WTC11 (cell line): ENCODE results near the gene SLC25A19. TPM values are rescaled to one million over a fixed set of nuclear protein-coding genes. Genes with fewer than 3 reads are reported as not detected.

Experiments used
- ATAC-seq: fragments of 200-7000 bp; cut with Tn5 transposase; 2 replicates; pipeline ENCODE4 v1.10.0; 2021; ENCODE audit warnings: mild to moderate bottlenecking, moderate library complexity
- CTCF ChIA-PET: fragments of 300-600 bp; sonication (Branson Sonifier 250); formaldehyde crosslinking; loops from one replicate; lab custom pipeline; 2021; ENCODE audit warnings: antibody characterized with exemption; lab: Charles Lee
- POLR2A ChIA-PET: fragments of 350-600 bp; sonication (Branson Sonifier 250); formaldehyde crosslinking; loops from one replicate; lab custom pipeline; 2021; ENCODE audit warnings: antibody characterized with exemption; lab: Charles Lee
- DNase-seq: peaks from one replicate; pipeline ENCODE4 v3.0.0; 2021; ENCODE audit warnings: low spot score
- H3K27ac Mint-ChIP-seq: 2 replicates; pipeline ENCODE4 v1.8.0; 2021; ENCODE audit warnings: mixed read lengths
- H3K27me3 Mint-ChIP-seq: 2 replicates; pipeline ENCODE4 v1.8.0; 2021; ENCODE audit warnings: low read depth, mild to moderate bottlenecking, moderate library complexity, mixed read lengths
- H3K36me3 Mint-ChIP-seq: 2 replicates; pipeline ENCODE4 v1.8.0; 2021; ENCODE audit warnings: mixed read lengths
- H3K4me1 Mint-ChIP-seq: 2 replicates; pipeline ENCODE4 v1.8.0; 2022; ENCODE audit warnings: mixed read lengths
- H3K4me3 Mint-ChIP-seq: 2 replicates; pipeline ENCODE4 v1.8.0; 2021; ENCODE audit warnings: mild to moderate bottlenecking, moderate library complexity, mixed read lengths
- H3K9me3 Mint-ChIP-seq: 2 replicates; pipeline ENCODE4 v1.8.0; 2021; ENCODE audit warnings: mixed read lengths
- ARID4B ChIP-seq: sonication (generic); formaldehyde crosslinking; IDR thresholded peaks from 2 replicates; pipeline ENCODE4 v1.8.0; 2023; ENCODE audit warnings: missing genetic modification reagents, mild to moderate bottlenecking, borderline replicate concordance
- ATF1 ChIP-seq: sonication (generic); formaldehyde crosslinking; IDR thresholded peaks from 2 replicates; pipeline ENCODE4 v1.8.1; 2023; ENCODE audit warnings: mild to moderate bottlenecking, moderate library complexity, missing genetic modification reagents
- ESRRA ChIP-seq: sonication (generic); formaldehyde crosslinking; IDR thresholded peaks from 2 replicates; pipeline ENCODE4 v1.8.1; 2022; ENCODE audit warnings: mild to moderate bottlenecking, missing genetic modification reagents, borderline replicate concordance
- FOXJ3 ChIP-seq: sonication (generic); formaldehyde crosslinking; IDR thresholded peaks from 2 replicates; pipeline ENCODE4 v1.9.0; 2021; ENCODE audit warnings: missing genetic modification reagents, mild to moderate bottlenecking, borderline replicate concordance
- FOXK1 ChIP-seq: sonication (generic); formaldehyde crosslinking; IDR thresholded peaks from 2 replicates; pipeline ENCODE4 v1.8.0; 2022; ENCODE audit warnings: mild to moderate bottlenecking, moderate library complexity, missing genetic modification reagents
- FOXP1 ChIP-seq: sonication (generic); formaldehyde crosslinking; IDR thresholded peaks from 2 replicates; pipeline ENCODE4 v1.8.0; 2022; ENCODE audit warnings: missing genetic modification reagents, mild to moderate bottlenecking, moderate library complexity, borderline replicate concordance
- NFYB ChIP-seq: sonication (generic); formaldehyde crosslinking; conservative IDR thresholded peaks from 2 replicates; pipeline ENCODE4 v1.8.0; 2022; ENCODE audit warnings: low read depth, missing genetic modification reagents
- NR2C2 ChIP-seq: sonication (generic); formaldehyde crosslinking; IDR thresholded peaks from 2 replicates; pipeline ENCODE4 v1.8.0; 2022; ENCODE audit warnings: mild to moderate bottlenecking, missing genetic modification reagents
- NR3C1 ChIP-seq: sonication (generic); formaldehyde crosslinking; conservative IDR thresholded peaks from 2 replicates; pipeline ENCODE4 v1.8.1; 2023; ENCODE audit warnings: low read depth, mild to moderate bottlenecking, missing genetic modification reagents
- SP1 ChIP-seq: sonication (generic); formaldehyde crosslinking; conservative IDR thresholded peaks from 2 replicates; pipeline ENCODE4 v1.8.1; 2022; ENCODE audit warnings: missing genetic modification reagents
- TCF7 ChIP-seq: sonication (generic); formaldehyde crosslinking; IDR thresholded peaks from 2 replicates; pipeline ENCODE4 v1.8.0; 2022; ENCODE audit warnings: mild to moderate bottlenecking, low read depth, missing genetic modification reagents, moderate library complexity
- ZNF121 ChIP-seq: sonication (generic); formaldehyde crosslinking; IDR thresholded peaks from 2 replicates; pipeline ENCODE4 v1.8.0; 2023; ENCODE audit warnings: missing genetic modification reagents
- ZNF263 ChIP-seq: sonication (generic); formaldehyde crosslinking; IDR thresholded peaks from 2 replicates; pipeline ENCODE4 v1.8.1; 2022; ENCODE audit warnings: low read depth, mild to moderate bottlenecking, moderate library complexity, missing genetic modification reagents
- ZNF512 ChIP-seq: sonication (generic); formaldehyde crosslinking; IDR thresholded peaks from 2 replicates; pipeline ENCODE4 v1.8.1; 2022; ENCODE audit warnings: missing genetic modification reagents, borderline replicate concordance
- ZNF532 ChIP-seq: fragments of 250-450 bp; sonication (Bioruptor Pico); IDR thresholded peaks from 2 replicates; pipeline ENCODE4 v1.9.0; 2021; ENCODE audit warnings: mild to moderate bottlenecking, borderline replicate concordance
- total RNA-seq: library from RNA; stranded (reverse); gene quantifications from 3 replicates; pipeline ENCODE4 v1.2.3, GENCODE V29; 2021
- TF ChIP-seq, protein P1 (sequence below): fragments of 250-450 bp; sonication (Bioruptor Pico); conservative IDR thresholded peaks from 2 replicates; pipeline ENCODE4 v1.9.0; 2021; ENCODE audit warnings: mild to moderate bottlenecking
- TF ChIP-seq, protein P2 (sequence below): sonication (generic); formaldehyde crosslinking; IDR thresholded peaks from 2 replicates; pipeline ENCODE4 v1.8.1; 2023; ENCODE audit warnings: mild to moderate bottlenecking, missing genetic modification reagents, moderate library complexity

The SLC25A19 gene
- total RNA-seq, 1 experiment from 2014 or later = 27.7 TPM

- peaks cover 30% of the 10 kb centered on the region for H3K4me1 Mint-ChIP-seq
- POLR2A ChIA-PET = no interaction called here
Observed at GRCh38 chr17:75334723-75335122, 45.5 kb upstream of the SLC25A19 start.

GRCh38 chr17:75331671-75332070 lies 42.4 kb upstream of the SLC25A19 start:
- TF ChIP-seq ESRRA (CRISPR knock-in tag) (no peak), ZNF532 (no peak), NR3C1 (CRISPR knock-in tag) (no peak), FOXJ3 (CRISPR knock-in tag) (no peak), ZNF263 (no peak), NR2C2 (no peak), SP1 (CRISPR knock-in tag) (no peak), FOXK1 (no peak), ATF1 (CRISPR knock-in tag) (no peak), ARID4B (CRISPR knock-in tag) (no peak)
- TF ChIP-seq, protein P1, sequence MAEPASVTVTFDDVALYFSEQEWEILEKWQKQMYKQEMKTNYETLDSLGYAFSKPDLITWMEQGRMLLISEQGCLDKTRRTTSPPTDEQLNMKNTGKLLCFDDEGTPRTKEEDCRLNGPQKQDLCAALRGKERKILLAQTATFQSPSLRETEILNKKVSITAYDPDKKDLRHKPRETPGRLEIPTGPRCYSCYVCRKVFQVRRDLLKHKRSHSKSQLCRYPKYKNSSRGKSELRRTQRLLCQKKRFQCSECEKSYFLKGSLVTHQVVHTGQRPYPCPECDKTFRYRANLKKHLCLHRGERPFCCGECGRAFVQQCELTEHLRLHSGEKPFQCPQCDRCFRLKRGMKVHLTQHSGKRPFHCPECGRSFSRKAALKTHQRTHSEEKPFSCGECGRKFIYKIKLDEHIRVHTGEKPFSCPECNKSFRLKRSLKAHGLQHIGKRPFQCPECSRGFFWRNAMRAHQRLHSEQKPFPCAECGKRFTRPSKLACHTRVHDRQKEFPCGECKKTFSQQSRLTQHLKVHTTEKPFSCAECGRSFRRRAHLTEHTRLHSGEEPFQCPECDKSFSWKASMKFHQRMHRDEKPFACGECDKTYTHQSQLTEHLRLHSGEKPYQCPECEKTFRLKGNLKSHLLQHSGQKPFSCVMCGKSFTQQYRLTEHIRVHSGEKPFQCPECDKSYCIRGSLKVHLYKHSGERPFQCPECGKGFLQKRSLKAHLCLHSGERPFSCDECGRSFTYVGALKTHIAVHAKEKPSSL = no peak
- DNase-seq = no peak
- Mint-ChIP-seq H3K4me3 (no peak overlapping the region), H3K27me3 (no peaks in the 10 kb centered on the region), H3K4me1 (peaks cover 30% of the 10 kb centered on the region), H3K9me3 (no peaks in the 10 kb centered on the region), H3K27ac (peak overlapping the region; percentile 19; the same call in 1 of the 2 replicates), H3K36me3 (no peaks in the 10 kb centered on the region)
- ChIA-PET CTCF (interaction anchor here (1.1 kb wide), 1 partner anchor 9 kb away, joined by 8 read pairs; no protein-coding TSS in a partner anchor), POLR2A (no interaction called here)
- ATAC-seq = no peak

More at GRCh38 chr17:75334723-75335122, 45.5 kb upstream of the SLC25A19 start:
- no peaks in the 10 kb centered on the region for H3K27me3 Mint-ChIP-seq
- H3K9me3 Mint-ChIP-seq = no peaks in the 10 kb centered on the region
- H3K4me3 Mint-ChIP-seq = no peak overlapping the region
- DNase-seq (no peak), ATAC-seq (no peak)
- no peaks in the 10 kb centered on the region for H3K36me3 Mint-ChIP-seq
- CTCF ChIA-PET = interaction anchor here (1.5 to 2.9 kb wide), 2 partner anchors 12 to 78 kb away, joined by 3 to 20 read pairs; no protein-coding TSS in a partner anchor
- no peak overlapping the region; the same call in 1 of the 2 replicates for H3K27ac Mint-ChIP-seq
- TF ChIP-seq SP1 (CRISPR knock-in tag) (no peak), TCF7 (CRISPR knock-in tag) (no peak), NFYB (CRISPR knock-in tag) (no peak), ZNF121 (CRISPR knock-in tag) (0 out of 2 replicates have a peak, but pooled peaks have one; percentile 52), ZNF512 (CRISPR knock-in tag) (no peak), FOXP1 (CRISPR knock-in tag) (no peak)
- TF ChIP-seq, protein P2, sequence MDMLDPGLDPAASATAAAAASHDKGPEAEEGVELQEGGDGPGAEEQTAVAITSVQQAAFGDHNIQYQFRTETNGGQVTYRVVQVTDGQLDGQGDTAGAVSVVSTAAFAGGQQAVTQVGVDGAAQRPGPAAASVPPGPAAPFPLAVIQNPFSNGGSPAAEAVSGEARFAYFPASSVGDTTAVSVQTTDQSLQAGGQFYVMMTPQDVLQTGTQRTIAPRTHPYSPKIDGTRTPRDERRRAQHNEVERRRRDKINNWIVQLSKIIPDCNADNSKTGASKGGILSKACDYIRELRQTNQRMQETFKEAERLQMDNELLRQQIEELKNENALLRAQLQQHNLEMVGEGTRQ (CRISPR knock-in tag) = no peak
